H7 (cell line): Measurements from ENCODE around the gene COPG1. TPM values are rescaled to one million over a fixed set of nuclear protein-coding genes. Genes with fewer than 3 reads are reported as not detected.
"Not testable (repeated sequence)": the region's sequence is repeated elsewhere in the genome, so short reads cannot be mapped to it uniquely, and the experiment has no call there.

Source experiments
- DNase-seq: peaks from one replicate; pipeline ENCODE4 v3.0.0; 2012
- H3K27me3 ChIP-seq: 2 replicates; pipeline ENCODE4 v1.6.0; 2011; ENCODE audit warnings: mild to moderate bottlenecking, low read length; ENCODE audit not compliant: control insufficient read depth, insufficient read depth
- H3K36me3 ChIP-seq: replicated peaks from 2 replicates; pipeline ENCODE4 v1.5.1; 2011; ENCODE audit warnings: low read length; ENCODE audit not compliant: control insufficient read depth, insufficient read depth
- H3K4me3 ChIP-seq: 2 replicates; pipeline ENCODE4 v1.5.1; 2011; ENCODE audit warnings: low read depth, mild to moderate bottlenecking, control low read depth, low read length, moderate library complexity; ENCODE audit not compliant: insufficient read depth
- total RNA-seq: library from RNA; depleted of rRNA; stranded (reverse); fragments of >200 nt; shearing (Covaris generic); gene quantifications from 2 replicates; pipeline ENCODE4 v1.2.3, GENCODE V29; 2014

Gene COPG1
- total RNA-seq, 1 experiment from 2014 or later: 138 TPM

DNA sequence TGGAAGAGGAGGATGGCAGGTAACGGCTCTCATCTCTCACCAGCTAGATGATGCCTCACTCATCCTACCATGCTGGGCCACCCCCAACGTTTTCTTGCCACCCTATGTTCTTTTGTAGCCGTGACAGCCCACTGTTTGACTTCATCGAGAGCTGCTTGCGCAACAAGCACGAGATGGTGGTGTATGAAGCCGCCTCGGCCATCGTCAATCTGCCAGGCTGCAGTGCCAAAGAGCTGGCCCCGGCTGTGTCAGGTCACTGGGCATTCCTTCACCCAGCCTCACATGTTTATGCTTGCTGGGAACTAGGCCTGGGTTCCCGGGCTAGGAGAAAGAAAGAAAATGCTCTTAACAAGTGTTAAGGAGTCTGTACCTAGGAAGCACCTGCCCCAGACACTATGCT, 8.2 kb downstream of the COPG1 start:
- no peak for DNase-seq
- peaks cover 75% of the 10 kb centered on the region for H3K36me3 ChIP-seq
- no peaks in the 10 kb centered on the region for H3K27me3 ChIP-seq
- H3K4me3 ChIP-seq: no peak overlapping the region

GRCh38 chr3:129259612-129260477, 10.4 kb downstream of the COPG1 start:
- Histone ChIP-seq H3K4me3 (no peak overlapping the region), H3K36me3 (peaks cover 72% of the 10 kb centered on the region), H3K27me3 (no peaks in the 10 kb centered on the region)
- DNase-seq: no peak

- H3K36me3 ChIP-seq: peaks cover 73% of the 10 kb centered on the region
- no peaks in the 10 kb centered on the region for H3K27me3 ChIP-seq
- no peak overlapping the region for H3K4me3 ChIP-seq
- no peak for DNase-seq
Measured at GRCh38 chr3:129260606-129261005, 11.2 kb downstream of the COPG1 start.

DNA sequence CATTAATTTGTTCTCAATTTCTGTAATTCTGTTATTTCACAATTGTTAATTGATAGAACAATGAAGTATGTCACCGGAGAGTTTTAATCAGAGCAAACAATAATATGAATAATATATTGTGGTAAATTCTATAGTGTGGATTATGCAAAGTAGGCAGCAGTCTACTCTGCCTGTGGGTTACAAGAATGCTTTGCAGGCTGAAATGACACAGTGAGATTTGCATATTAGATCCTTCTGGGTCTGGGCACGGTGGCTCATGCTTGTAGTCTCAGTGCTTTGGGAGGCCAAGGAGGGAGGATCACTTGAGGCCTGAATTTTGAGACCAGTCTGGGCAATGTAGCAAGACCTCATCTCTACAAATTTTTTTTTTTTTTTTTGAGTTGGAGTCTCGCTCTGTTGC, 12.5 kb downstream of the COPG1 start:
- DNase-seq: no peak
- Histone ChIP-seq H3K4me3 (no peak overlapping the region), H3K27me3 (no peaks in the 10 kb centered on the region), H3K36me3 (peaks cover 69% of the 10 kb centered on the region)

GRCh38 chr3:129263161-129263910, 13.9 kb downstream of the COPG1 start:
- no peak for DNase-seq
- Histone ChIP-seq H3K36me3 (peaks cover 65% of the 10 kb centered on the region), H3K27me3 (no peaks in the 10 kb centered on the region), H3K4me3 (no peak overlapping the region)

GRCh38 chr3:129264994-129265393, 15.6 kb downstream of the COPG1 start:
- not testable (repeated sequence) for H3K4me3 ChIP-seq, DNase-seq, H3K27me3 ChIP-seq
- H3K36me3 ChIP-seq: peaks cover 69% of the 10 kb centered on the region

- Histone ChIP-seq H3K27me3 (no peaks in the 10 kb centered on the region), H3K36me3 (peaks cover 63% of the 10 kb centered on the region), H3K4me3 (no peak overlapping the region)
- DNase-seq: no peak
Measured at GRCh38 chr3:129266651-129267050, 17.2 kb downstream of the COPG1 start.

DNA sequence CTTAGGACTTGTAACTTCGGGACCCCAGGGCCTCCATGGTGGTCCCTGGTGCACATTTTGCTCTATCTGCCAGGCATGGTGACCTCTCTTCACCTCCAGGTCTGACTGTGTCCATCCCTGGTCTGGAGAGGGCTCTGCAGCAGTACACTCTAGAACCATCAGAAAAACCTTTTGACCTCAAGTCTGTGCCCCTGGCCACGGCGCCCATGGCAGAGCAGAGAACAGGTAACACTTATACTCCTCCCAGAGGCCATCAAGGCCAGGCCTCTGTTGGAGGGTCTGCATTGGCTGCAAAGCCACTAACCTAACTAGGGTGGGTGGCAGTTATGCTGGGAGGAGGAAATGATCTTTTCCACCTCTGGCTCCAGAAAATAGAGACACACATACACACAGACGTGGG, 19.0 kb downstream of the COPG1 start:
- Histone ChIP-seq H3K4me3 (no peak overlapping the region), H3K36me3 (peaks cover 68% of the 10 kb centered on the region), H3K27me3 (no peaks in the 10 kb centered on the region)
- DNase-seq: no peak

- Histone ChIP-seq H3K36me3 (peaks cover 66% of the 10 kb centered on the region), H3K27me3 (no peaks in the 10 kb centered on the region), H3K4me3 (no peak overlapping the region)
- no peak for DNase-seq
Measured at GRCh38 chr3:129271674-129272073, 22.3 kb downstream of the COPG1 start.

- Histone ChIP-seq H3K36me3 (peaks cover 35% of the 10 kb centered on the region), H3K4me3 (no peak overlapping the region), H3K27me3 (no peaks in the 10 kb centered on the region)
- no peak for DNase-seq
Measured at GRCh38 chr3:129276385-129276784, 27.0 kb downstream of the COPG1 start.

DNA sequence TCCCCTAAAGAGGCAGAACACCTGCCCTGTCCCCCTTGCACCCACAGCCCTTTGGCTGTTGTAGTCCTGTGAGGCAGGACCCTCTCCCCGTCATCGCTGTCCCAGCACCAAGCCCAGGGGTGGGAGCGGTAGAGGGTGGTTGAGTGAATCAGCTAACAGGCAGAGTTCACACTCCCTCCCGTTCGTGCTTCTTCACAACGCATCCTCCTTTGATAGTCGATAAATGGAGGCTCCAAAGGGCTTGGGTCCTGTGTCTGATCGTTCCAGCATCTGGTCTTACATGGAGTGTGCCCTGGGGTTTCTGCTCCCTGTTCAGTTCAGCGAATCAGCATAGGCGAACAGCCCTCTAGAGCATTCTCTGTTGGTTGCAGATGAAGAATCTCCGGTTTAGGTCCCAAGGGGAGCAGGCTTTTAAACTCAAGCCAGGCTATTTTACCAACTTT, 28.4 kb downstream of the COPG1 start:
- peak overlapping the region; percentile 85 for H3K4me3 ChIP-seq

DNA sequence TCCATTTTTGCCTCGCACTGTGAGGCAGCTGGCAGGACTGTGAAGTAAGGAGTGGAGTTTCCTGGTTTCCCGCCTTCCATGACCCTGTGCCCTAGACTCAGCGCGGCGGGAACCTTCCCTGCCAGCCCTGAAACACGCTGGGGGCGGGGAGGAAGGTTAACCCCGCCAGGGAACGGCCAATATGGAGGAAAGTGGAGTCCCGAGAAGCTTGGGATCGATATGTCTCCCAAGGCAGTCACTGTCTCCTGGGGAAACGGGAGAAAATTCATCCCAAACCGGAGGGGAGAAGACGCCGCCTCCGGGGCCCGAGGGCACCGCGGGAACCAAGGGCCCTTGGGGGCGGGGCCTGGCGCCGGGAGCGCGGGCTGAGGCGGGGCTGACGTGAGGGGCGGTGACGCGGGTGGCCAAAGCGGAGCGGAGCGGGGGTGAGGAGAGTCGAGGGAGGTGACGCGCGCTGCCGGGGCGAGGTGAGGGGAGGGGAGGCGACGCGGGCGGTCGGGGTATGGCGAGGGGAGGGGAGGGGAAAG, 29.1 kb downstream of the COPG1 start, which contains the start of gene HMCES:
Gene HMCES, plus strand, starts transcription at position 432 of the 527 bp plus-strand sequence. CDS start 863 bp downstream, outside the sequence.
- DNase-seq: peak; percentile 98

More for the DNA sequence above, 28.4 kb downstream of the COPG1 start:
- DNase-seq: peak; percentile 57
- no peaks in the 10 kb centered on the region for H3K27me3 ChIP-seq
- peaks cover 21% of the 10 kb centered on the region for H3K36me3 ChIP-seq

GRCh38 chr3:129278966-129279906, 29.8 kb downstream of the COPG1 start:
- H3K4me3 ChIP-seq: peak overlapping the region; percentile 85
- H3K36me3 ChIP-seq: peaks cover 19% of the 10 kb centered on the region
- no peaks in the 10 kb centered on the region for H3K27me3 ChIP-seq
- peak; percentile 70 for DNase-seq

More for the DNA sequence above, 29.1 kb downstream of the COPG1 start, which contains the start of gene HMCES:
- peak within 1 kb of the TSS; percentile 85 for H3K4me3 ChIP-seq
- peaks cover 21% of the 10 kb centered on the region for H3K36me3 ChIP-seq
- no peaks in the 10 kb centered on the region for H3K27me3 ChIP-seq

DNA sequence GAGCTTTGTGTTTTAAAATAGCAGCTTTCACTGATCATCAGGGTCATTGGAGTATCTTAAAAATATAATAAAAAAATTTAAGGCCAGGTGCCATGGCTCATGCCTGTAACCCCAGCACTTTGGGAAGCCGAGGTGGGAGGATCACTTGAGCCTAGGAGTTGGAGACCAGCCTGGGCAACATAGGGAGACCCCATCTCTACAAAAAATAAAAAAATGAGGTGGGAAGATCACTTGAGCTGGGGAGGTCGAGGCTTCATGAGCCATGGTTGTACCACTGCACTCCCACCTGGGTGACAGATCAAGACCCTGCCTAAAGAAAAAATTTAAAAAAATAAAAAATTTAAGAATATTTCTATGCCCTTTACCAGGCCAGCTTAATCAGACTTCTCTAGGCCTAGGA, 30.8 kb downstream of the COPG1 start:
- no peak for DNase-seq
- Histone ChIP-seq H3K36me3 (peaks cover 10% of the 10 kb centered on the region), H3K27me3 (no peaks in the 10 kb centered on the region), H3K4me3 (no peak overlapping the region; the same call in 1 of the 2 replicates)
